CD8-positive, alpha-beta memory T cell (primary cell): ENCODE measurements around the gene CCNG1. TPM values are rescaled to one million over a fixed set of nuclear protein-coding genes. Genes with fewer than 3 reads are reported as not detected.
"Not testable (repeated sequence)": the region's sequence is repeated elsewhere in the genome, so short reads cannot be mapped to it uniquely, and the experiment has no call there.

Experiments used
- CTCF ChIA-PET: fragments of 350-600 bp; sonication (Branson Sonifier 250); formaldehyde crosslinking; loops from one replicate; lab custom pipeline; 2021; ENCODE audit warnings: antibody characterized with exemption; lab: Charles Lee
- POLR2A ChIA-PET: fragments of 350-600 bp; sonication (Branson Sonifier 250); formaldehyde crosslinking; loops from one replicate; lab custom pipeline; 2021; ENCODE audit warnings: antibody characterized with exemption; lab: Charles Lee
- DNase-seq, 5 donors: peaks; one replicate each; pipeline versions ENCODE4 v3.0.0 to v3.0.0-alpha.2; 2020 to 2022; ENCODE audit warnings: mixed read lengths in 1 of 5
- H3K27ac ChIP-seq: one replicate; pipeline ENCODE4 v1.7.0; 2013; ENCODE audit warnings: low read depth, mild to moderate bottlenecking, low read length, moderate library complexity
- H3K27me3 ChIP-seq: 2 replicates; pipeline ENCODE4 v1.7.0; 2013; ENCODE audit warnings: low read length, mild to moderate bottlenecking; ENCODE audit not compliant: insufficient read depth, poor library complexity, severe bottlenecking
- H3K36me3 ChIP-seq: 2 replicates; pipeline ENCODE4 v1.7.0; 2013; ENCODE audit warnings: mild to moderate bottlenecking, low read length, moderate library complexity; ENCODE audit not compliant: insufficient read depth
- H3K4me1 ChIP-seq: 2 replicates; pipeline ENCODE4 v1.7.0; 2013; ENCODE audit warnings: mild to moderate bottlenecking, low read length, moderate library complexity; ENCODE audit not compliant: insufficient read depth
- H3K4me3 ChIP-seq: 2 replicates; pipeline ENCODE4 v1.7.0; 2013; ENCODE audit warnings: mild to moderate bottlenecking, low read length
- H3K9me3 ChIP-seq: 2 replicates; pipeline ENCODE4 v1.7.0; 2013; ENCODE audit warnings: mild to moderate bottlenecking, low read length
- H3K27ac Mint-ChIP-seq, 8 donors: one replicate each; pipeline ENCODE4 v1.8.0; 2020 to 2021; ENCODE audit warnings: mixed read lengths in 8 of 8, mild to moderate bottlenecking in 6 of 8, inconsistent platforms in 3 of 8, moderate library complexity in 3 of 8
- H3K27me3 Mint-ChIP-seq, 2 donors: one replicate each; pipeline ENCODE4 v1.8.0; 2020 to 2021; ENCODE audit warnings: mixed read lengths in 2 of 2, mild to moderate bottlenecking in 1 of 2, moderate library complexity in 1 of 2
- H3K36me3 Mint-ChIP-seq, 3 donors: one replicate each; pipeline ENCODE4 v1.8.0; 2020 to 2021; ENCODE audit warnings: mixed read lengths in 3 of 3, inconsistent platforms in 1 of 3, mild to moderate bottlenecking in 1 of 3
- H3K4me1 Mint-ChIP-seq, 3 donors: one replicate each; pipeline ENCODE4 v1.8.0; 2020 to 2021; ENCODE audit warnings: mixed read lengths in 3 of 3, inconsistent platforms in 1 of 3, mild to moderate bottlenecking in 1 of 3
- H3K4me3 Mint-ChIP-seq, 7 donors: one replicate each; pipeline ENCODE4 v1.8.0; 2020 to 2021; ENCODE audit warnings: mixed read lengths in 7 of 7, mild to moderate bottlenecking in 6 of 7, moderate library complexity in 4 of 7, inconsistent platforms in 2 of 7
- H3K9me3 Mint-ChIP-seq, 5 donors: one replicate each; pipeline ENCODE4 v1.8.0; 2020 to 2022; ENCODE audit warnings: mixed read lengths in 5 of 5, mild to moderate bottlenecking in 3 of 5, moderate library complexity in 2 of 5, inconsistent platforms in 1 of 5
- polyA plus RNA-seq: library from polyadenylated mRNA; unstranded; fragments of 300-500 nt; fragmentation: Illumina TruSeq; gene quantifications from one replicate; pipeline ENCODE4 v1.2.3, GENCODE V29; 2021
- total RNA-seq, 2 experiments: library from RNA; stranded (reverse); gene quantifications; one replicate each; pipeline ENCODE4 v1.2.3, GENCODE V29; 2021

CCNG1 gene, protein sequence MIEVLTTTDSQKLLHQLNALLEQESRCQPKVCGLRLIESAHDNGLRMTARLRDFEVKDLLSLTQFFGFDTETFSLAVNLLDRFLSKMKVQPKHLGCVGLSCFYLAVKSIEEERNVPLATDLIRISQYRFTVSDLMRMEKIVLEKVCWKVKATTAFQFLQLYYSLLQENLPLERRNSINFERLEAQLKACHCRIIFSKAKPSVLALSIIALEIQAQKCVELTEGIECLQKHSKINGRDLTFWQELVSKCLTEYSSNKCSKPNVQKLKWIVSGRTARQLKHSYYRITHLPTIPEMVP
- total RNA-seq (10 to 100 TPM; 77.8 to 90.9 TPM), polyA plus RNA-seq (104 TPM)

DNA sequence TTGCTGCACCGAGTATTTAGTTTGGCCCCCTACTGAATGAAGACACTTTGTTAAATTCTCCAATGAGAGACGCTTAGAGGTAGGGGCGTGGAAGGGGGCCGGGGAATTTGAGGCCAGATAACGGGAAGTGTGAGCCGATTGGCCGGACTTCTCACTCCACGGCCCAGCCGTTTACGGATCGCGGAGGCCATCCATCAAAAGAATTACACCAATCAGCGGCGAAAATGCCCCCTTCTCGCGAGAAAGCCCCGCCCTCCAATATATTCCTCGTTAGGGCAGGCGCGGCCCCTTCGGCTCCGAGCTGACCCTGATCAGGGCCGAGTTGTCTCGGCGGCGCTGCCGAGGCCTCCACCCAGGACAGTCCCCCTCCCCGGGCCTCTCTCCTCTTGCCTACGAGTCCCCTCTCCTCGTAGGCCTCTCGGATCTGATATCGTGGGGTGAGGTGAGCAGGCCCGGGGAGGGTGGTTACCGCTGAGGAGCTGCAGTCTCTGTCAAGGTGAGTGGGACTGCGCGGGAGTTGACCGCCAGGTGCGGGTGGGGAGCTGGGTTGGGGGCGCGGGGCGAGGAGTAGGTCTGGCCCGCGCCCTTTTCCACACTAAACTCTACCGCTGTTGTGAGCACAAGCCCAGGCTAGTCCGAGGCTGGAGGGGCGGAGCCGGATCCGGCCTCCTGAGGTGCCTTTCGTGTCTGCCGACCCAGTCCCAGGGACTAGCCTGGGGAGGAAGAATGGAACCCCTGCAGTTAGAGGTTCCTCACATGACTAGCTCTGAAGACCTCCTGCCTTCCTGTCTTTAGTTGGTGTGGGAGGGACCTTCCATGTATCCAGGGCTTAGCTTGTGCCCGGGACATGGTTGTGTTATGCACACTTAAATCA lies at the start of gene CCNG1:
CCNG1 (plus strand) TSS at position 287 of the 874 bp plus-strand sequence. CDS start 1,662 bp downstream, outside the sequence.
- H3K36me3 ChIP-seq = no peaks in the 10 kb centered on the region
- H3K27ac ChIP-seq = peak within 1 kb of the TSS; percentile 88
- peaks cover 32% of the 10 kb centered on the region for H3K4me1 ChIP-seq
- no peaks in the 10 kb centered on the region for H3K9me3 ChIP-seq
- H3K27ac Mint-ChIP-seq = peak within 1 kb of the TSS; percentile 82 to 97 (median 95)
- H3K4me1 Mint-ChIP-seq = peaks cover 42 to 55% (median 51%) of the 10 kb centered on the region in 3 donors
- ChIA-PET POLR2A (interaction anchor here (1.3 to 2.2 kb wide), 3 partner anchors 23 to 69 kb away, joined by 9 to 31 read pairs (median 13); partner anchors contain the start of genes HMMR, MAT2B and NUDCD2), CTCF (interaction anchor here (0.9 to 2.3 kb wide), 4 partner anchors 11 to 71 kb away, joined by 3 to 20 read pairs (median 4); partner anchors contain the start of genes HMMR, MAT2B and NUDCD2)
- H3K4me3 Mint-ChIP-seq = peak within 1 kb of the TSS; percentile 88 to 95 (median 94)
- H3K4me3 ChIP-seq = peak within 1 kb of the TSS; percentile 89
- H3K36me3 Mint-ChIP-seq = peaks cover 0 to 33% (median 7%) of the 10 kb centered on the region in 3 donors
- no peaks in the 10 kb centered on the region for H3K9me3 Mint-ChIP-seq
- H3K27me3 ChIP-seq = no peaks in the 10 kb centered on the region
- no peaks in the 10 kb centered on the region for H3K27me3 Mint-ChIP-seq
- DNase-seq = peak; percentile 81 to 92 (median 87)

DNA sequence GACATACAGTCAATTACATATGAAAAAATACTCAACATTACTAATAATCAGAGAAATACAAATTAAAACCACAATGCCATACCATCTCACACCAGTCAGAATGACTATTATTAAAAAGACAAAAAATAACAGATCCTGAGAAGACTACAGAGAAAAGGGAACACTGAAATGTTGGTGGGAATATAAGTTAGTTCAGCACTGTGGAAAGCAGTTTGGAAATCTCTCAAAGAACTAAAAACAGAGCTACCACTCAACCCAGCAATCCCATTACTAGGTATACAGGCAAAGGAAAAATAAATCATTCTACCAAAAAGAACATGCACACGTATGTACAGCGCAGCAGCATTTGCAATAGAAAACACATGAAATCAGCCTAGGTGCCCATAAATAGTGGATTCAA lies 41.6 kb upstream of the CCNG1 start:
- DNase-seq = no peak
- Mint-ChIP-seq H3K27ac (no peak overlapping the region), H3K36me3 (no peaks in the 10 kb centered on the region), H3K4me1 (no peaks in the 10 kb centered on the region), H3K4me3 (no peak overlapping the region), H3K9me3 (peaks cover 0 to 8% (median 6%) of the 10 kb centered on the region in 5 donors), H3K27me3 (peaks cover 32 to 47% of the 10 kb centered on the region in 2 donors)
- Histone ChIP-seq H3K9me3 (no peaks in the 10 kb centered on the region), H3K27ac (no peak overlapping the region), H3K36me3 (no peaks in the 10 kb centered on the region), H3K27me3 (no peaks in the 10 kb centered on the region), H3K4me1 (no peaks in the 10 kb centered on the region), H3K4me3 (no peak overlapping the region)
- ChIA-PET CTCF (interaction anchor here (0.9 kb wide), 1 partner anchor 12 kb away, joined by 3 read pairs; no protein-coding TSS in a partner anchor), POLR2A (no interaction called here)

DNA sequence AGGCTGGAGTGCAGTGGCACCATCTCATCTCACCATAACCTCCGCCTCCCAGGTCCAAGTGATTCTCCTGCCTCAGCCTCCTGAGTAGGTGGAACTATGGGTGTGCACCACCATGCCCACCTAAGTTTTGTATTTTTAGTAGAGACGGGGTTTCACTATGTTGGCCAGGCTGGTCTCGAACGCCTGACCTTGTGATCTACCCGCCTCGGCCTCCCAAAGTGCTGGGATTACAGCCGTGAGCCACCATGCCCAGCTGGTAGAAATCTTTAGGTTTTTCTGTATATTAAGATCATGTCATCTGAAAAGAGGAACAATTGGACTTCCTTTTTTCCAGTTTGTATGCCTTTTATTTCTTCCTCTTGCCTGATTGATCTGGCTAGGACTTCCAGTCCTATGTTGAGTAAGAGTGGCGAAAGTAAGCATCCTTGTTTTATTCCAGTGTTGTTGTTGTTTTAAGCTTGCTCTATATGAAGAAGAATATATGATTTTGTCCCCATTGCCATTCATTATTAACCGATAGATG lies 40.5 kb upstream of the CCNG1 start:
- H3K9me3 ChIP-seq, H3K36me3 ChIP-seq, H3K4me3 ChIP-seq, H3K4me1 Mint-ChIP-seq, H3K36me3 Mint-ChIP-seq, H3K27me3 ChIP-seq, H3K27ac Mint-ChIP-seq, POLR2A ChIA-PET, H3K9me3 Mint-ChIP-seq, DNase-seq, H3K27ac ChIP-seq, H3K4me3 Mint-ChIP-seq, H3K4me1 ChIP-seq: not testable (repeated sequence)
- H3K27me3 Mint-ChIP-seq = peaks cover 26 to 37% of the 10 kb centered on the region in 2 donors
- CTCF ChIA-PET = interaction anchor here (1.8 kb wide), 1 partner anchor 11 kb away, joined by 7 read pairs; no protein-coding TSS in a partner anchor

DNA sequence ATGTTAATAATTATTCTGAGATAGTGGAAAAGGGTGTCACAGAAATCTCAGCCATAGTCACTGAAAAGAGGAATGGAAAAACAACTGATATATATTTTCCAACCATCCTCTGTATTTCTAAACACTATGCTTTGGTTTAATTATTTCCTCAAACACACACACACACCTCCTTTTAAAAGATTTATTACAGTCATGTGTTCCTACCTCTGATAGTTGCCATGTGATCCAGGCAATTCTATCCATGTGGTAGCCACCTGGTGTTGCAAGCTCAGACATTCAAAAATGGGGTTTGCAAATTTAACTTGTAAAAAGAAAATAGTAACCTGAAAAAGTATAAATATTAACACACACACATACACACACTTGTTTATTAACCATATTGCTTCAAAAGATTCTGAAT lies 40.0 kb upstream of the CCNG1 start:
- Histone ChIP-seq H3K9me3 (no peaks in the 10 kb centered on the region), H3K27me3 (no peaks in the 10 kb centered on the region), H3K4me1 (no peaks in the 10 kb centered on the region), H3K36me3 (no peaks in the 10 kb centered on the region), H3K4me3 (no peak overlapping the region), H3K27ac (no peak overlapping the region)
- Mint-ChIP-seq H3K27ac (no peak overlapping the region), H3K36me3 (no peaks in the 10 kb centered on the region), H3K4me3 (no peak overlapping the region), H3K4me1 (no peaks in the 10 kb centered on the region), H3K9me3 (peaks cover 0 to 3% (median 2%) of the 10 kb centered on the region in 5 donors), H3K27me3 (peaks cover 22 to 35% of the 10 kb centered on the region in 2 donors)
- CTCF ChIA-PET = interaction anchor here (1.8 kb wide), 1 partner anchor 11 kb away, joined by 7 read pairs; no protein-coding TSS in a partner anchor
- no peak for DNase-seq
- POLR2A ChIA-PET = no interaction called here

DNA sequence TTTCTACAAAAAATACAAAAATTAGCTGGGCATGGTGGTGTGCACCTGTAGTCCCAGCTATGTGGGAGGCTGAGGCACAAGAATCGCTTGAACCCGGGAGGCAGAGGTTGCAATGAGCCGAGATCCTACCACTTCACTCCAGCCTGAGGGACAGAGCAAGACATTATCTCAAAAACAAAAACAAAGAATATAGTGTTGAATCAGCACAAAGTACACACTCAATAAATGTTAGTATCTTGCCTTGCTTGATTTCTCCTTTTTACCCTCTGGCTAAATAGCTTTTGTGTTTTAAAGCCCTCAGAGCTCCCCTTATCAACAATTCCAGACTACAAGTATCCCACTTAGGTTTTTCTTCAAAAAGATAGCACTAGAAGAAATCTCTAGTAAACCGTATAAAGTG lies 37.5 kb upstream of the CCNG1 start:
- Histone ChIP-seq H3K4me3 (no peak overlapping the region), H3K36me3 (no peaks in the 10 kb centered on the region), H3K27me3 (no peaks in the 10 kb centered on the region), H3K27ac (no peak overlapping the region), H3K4me1 (no peaks in the 10 kb centered on the region), H3K9me3 (no peaks in the 10 kb centered on the region)
- H3K4me3 Mint-ChIP-seq = no peak overlapping the region
- no peaks in the 10 kb centered on the region for H3K36me3 Mint-ChIP-seq
- peaks cover 14 to 24% of the 10 kb centered on the region in 2 donors for H3K27me3 Mint-ChIP-seq
- POLR2A ChIA-PET = no interaction called here
- no peak overlapping the region for H3K27ac Mint-ChIP-seq
- DNase-seq = no peak
- H3K4me1 Mint-ChIP-seq = no peaks in the 10 kb centered on the region
- CTCF ChIA-PET = interaction anchor here (1.2 kb wide), 1 partner anchor 9 kb away, joined by 3 read pairs; no protein-coding TSS in a partner anchor
- no peaks in the 10 kb centered on the region for H3K9me3 Mint-ChIP-seq

DNA sequence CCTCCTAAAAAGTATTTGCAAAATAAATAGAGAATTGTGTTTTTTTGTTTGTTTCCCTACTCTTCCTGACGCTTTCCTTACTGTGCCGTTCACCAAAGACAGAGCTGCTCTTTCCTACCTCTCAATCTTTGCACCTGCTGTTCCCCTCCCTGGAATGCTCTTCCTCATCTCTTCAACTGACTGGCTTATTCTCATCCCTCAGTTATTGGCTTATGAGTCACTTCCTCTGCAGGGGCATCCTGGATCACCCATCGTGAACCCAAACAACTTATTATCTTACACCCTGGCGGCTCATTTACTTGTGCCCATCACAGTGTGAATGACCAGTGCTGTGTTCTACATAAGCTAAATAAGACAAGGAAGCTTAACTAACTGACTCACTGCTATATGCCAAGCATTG lies 36.1 kb upstream of the CCNG1 start:
- CTCF ChIA-PET = no interaction called here
- Histone ChIP-seq H3K27me3 (no peaks in the 10 kb centered on the region), H3K4me1 (no peaks in the 10 kb centered on the region), H3K4me3 (no peak overlapping the region), H3K36me3 (no peaks in the 10 kb centered on the region), H3K27ac (no peak overlapping the region), H3K9me3 (no peaks in the 10 kb centered on the region)
- H3K27me3 Mint-ChIP-seq = peaks cover 10 to 12% of the 10 kb centered on the region in 2 donors
- no peaks in the 10 kb centered on the region for H3K36me3 Mint-ChIP-seq
- DNase-seq = no peak
- H3K4me3 Mint-ChIP-seq = no peak overlapping the region
- H3K27ac Mint-ChIP-seq = no peak overlapping the region
- POLR2A ChIA-PET = no interaction called here
- H3K9me3 Mint-ChIP-seq = no peaks in the 10 kb centered on the region
- no peaks in the 10 kb centered on the region for H3K4me1 Mint-ChIP-seq

DNA sequence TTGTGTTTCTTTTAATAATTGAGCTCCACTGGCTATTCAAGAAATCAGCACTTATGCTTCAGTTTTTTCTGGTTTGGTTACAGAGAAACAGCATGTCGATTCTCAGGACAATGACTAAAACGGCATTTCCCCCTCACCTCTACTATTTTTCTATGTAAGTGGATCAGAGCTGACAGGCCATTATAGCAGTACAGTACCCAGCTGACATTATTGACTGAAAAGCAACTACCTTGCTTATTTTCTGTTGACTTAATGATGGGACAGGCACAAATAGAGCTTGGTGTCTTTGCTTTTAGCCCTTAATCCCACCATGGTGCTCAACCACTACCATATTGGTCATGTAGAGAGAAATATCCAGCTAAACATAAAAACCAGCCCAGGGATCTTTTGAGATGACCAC lies 35.4 kb upstream of the CCNG1 start:
- no peaks in the 10 kb centered on the region for H3K4me1 ChIP-seq
- no peak overlapping the region for H3K4me3 ChIP-seq
- H3K4me1 Mint-ChIP-seq = no peaks in the 10 kb centered on the region
- H3K9me3 Mint-ChIP-seq = no peaks in the 10 kb centered on the region
- H3K36me3 Mint-ChIP-seq = no peaks in the 10 kb centered on the region
- H3K27ac ChIP-seq = no peak overlapping the region
- no peaks in the 10 kb centered on the region for H3K27me3 ChIP-seq
- POLR2A ChIA-PET = no interaction called here
- DNase-seq = no peak
- no peaks in the 10 kb centered on the region for H3K36me3 ChIP-seq
- CTCF ChIA-PET = no interaction called here
- no peaks in the 10 kb centered on the region for H3K9me3 ChIP-seq
- H3K27me3 Mint-ChIP-seq = peaks cover 10 to 12% of the 10 kb centered on the region in 2 donors
- H3K27ac Mint-ChIP-seq = no peak overlapping the region
- H3K4me3 Mint-ChIP-seq = no peak overlapping the region
